Measurements from ENCODE around the gene EPHA4. TPM values are rescaled to one million over a fixed set of nuclear protein-coding genes. Genes with fewer than 3 reads are reported as not detected.

The EPHA4 gene
- total RNA-seq (2022; extraction: Qiagen RNA extraction), result 0.48 to 1.8 TPM (median 0.84 TPM) in 5 replicates

GRCh38 chr2:221572219-221572820 is at the start of gene EPHA4:
Gene EPHA4 (minus strand): TSS chr2:221572304. CDS start chr2:221572248, 56 bp downstream.

Data from A549 treated with dexamethasone at 1 μM for 4 hours (cell line).